ENCODE results near the gene MANSC1. TPM values are rescaled to one million over a fixed set of nuclear protein-coding genes. Genes with fewer than 3 reads are reported as not detected.
A peak's percentile ranks its signal among the peaks of the same experiment; 100 is the strongest.

MANSC1 gene
- total RNA-seq: 1 to 10 TPM in 1 of 2 donors, under 1 TPM in 1; 0.50 to 1.1 TPM

DNA sequence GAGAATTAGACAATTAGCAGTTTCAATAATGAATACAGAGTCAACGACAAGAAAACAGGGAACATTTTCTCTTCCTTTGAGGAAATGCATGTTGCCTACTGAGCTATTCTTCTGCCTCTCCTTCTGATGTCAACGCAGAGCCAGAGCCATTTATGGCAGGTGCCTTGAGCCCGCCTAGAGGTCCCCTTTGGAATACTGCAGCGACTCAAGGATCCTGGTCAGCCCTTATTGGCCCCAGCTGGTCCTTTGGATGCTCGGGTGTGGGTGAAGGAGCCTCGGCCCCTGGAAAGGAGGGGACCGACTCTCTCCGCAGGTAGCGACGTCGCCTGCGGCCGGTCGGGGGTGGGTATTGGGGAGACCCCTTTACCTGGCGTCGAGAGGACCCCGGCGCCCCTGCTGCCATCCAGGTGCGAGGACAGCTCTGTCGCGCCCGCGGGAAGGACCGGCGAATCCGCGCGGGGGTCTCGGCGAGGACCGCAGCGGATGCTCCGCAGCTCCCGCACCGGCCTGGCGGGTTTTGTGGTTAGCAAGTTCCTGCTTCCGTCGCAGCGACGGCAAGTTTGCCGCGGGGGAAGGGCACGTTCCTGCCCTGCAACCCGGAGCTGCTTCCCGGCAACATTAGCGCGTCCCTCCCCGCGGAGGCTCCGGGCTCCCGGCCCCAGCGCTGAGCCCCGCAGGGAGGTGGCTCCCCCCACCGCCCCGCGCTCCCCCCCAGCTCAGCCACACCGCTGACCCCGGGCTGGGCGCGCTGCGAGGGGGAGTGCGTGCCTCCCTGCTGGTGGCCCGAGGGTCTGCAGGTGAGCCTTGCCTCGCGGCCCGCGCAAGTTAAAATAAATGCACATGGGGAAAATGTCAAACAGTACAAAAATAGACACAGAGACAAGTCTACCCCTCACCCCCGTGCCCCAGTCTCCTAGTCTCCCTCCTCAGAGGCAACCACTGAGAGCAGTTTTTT, at the start of gene MANSC1:
MANSC1 (minus strand) TSS at position 532 of the 955 bp plus-strand sequence. CDS start 6,928 bp downstream, outside the sequence.
- Mint-ChIP-seq H3K9me3 (no peaks in the 10 kb centered on the region), H3K4me3 (peak within 1 kb of the TSS; percentile 63), H3K27me3 (peaks cover 0 to 4% of the 10 kb centered on the region in 2 donors), H3K27ac (peak within 1 kb of the TSS in 1 of 2 donors; percentile 8), H3K4me1 (ENCODE audit: low read depth in 2 of 2) (peaks cover 9 to 16% of the 10 kb centered on the region in 2 donors), H3K36me3 (no peaks in the 10 kb centered on the region)
- DNase-seq (ENCODE audit: low spot score) (peak; percentile 73), ATAC-seq (peak; percentile 74 to 84)

DNA sequence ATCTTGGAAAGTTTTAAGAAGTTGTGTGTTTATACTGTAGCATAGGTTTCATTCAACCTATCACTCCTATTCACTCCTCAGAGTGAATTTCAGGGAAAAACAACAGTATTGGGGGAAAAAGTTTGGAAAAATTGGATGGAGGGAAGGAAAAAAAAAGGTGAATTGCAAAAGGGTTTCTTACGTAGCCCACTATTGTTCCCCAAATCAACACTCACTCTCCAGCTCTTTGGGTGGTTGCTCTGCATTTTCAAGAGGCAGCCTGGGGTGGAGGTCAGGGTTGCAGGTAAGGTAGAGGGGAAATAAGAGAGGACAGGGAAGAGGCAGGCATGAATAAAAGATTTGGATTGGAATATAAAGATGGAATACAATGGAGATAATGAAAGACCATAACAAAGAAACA, 49.1 kb upstream of the MANSC1 start:
- Mint-ChIP-seq H3K4me1 (ENCODE audit: low read depth in 2 of 2) (peaks cover 14 to 28% of the 10 kb centered on the region in 2 donors), H3K9me3 (no peaks in the 10 kb centered on the region), H3K27ac (no peak overlapping the region), H3K36me3 (peaks cover 5% of the 10 kb centered on the region), H3K4me3 (no peak overlapping the region), H3K27me3 (no peaks in the 10 kb centered on the region)
- DNase-seq (ENCODE audit: low spot score) (no peak), ATAC-seq (no peak)

DNA sequence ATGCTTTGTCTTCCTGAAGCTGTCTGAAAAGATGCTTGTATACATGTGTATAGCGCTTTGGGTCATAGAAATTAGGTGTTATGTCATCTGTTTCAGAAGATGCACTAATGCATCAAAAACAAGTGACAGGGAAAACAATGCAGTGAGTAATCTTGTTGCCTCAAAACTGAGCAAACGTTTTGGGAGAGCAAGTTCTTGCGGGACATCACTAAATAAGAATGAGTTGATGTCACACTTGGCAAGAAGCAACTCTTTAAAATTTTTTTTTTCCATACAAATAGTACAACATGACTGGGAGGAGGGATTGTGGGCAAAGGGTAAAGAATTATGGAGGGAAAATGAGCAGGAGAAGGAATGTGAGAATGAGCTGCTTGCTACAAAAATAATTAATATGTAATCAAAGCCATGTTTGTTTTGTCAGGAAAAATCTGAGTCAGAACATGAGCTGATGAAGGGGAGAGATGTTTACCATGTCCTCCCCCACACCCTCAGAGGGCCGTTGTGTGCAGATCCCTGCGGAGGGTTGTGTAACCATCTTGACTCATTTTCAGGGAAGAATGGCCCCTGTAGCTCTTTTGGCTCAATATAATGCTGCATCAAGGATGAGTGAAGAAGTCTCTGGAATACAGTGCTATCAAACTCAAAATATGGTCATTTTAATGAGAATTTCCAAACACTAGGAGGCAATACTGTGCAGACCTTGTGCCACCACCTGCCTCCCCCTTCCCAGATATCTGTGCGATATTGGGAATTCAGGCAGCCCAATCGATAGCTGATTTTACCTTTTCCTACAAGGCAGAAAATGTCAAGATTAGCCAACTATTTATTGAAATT, 48.2 kb upstream of the MANSC1 start:
- no peak overlapping the region for H3K4me3 Mint-ChIP-seq
- no peak for DNase-seq (ENCODE audit: low spot score)
- H3K9me3 Mint-ChIP-seq: no peaks in the 10 kb centered on the region
- H3K27me3 Mint-ChIP-seq: no peaks in the 10 kb centered on the region
- peaks cover 14 to 28% of the 10 kb centered on the region in 2 donors for H3K4me1 Mint-ChIP-seq (ENCODE audit: low read depth in 2 of 2)
- no peak for ATAC-seq
- H3K36me3 Mint-ChIP-seq: peaks cover 5% of the 10 kb centered on the region
- H3K27ac Mint-ChIP-seq: no peak overlapping the region

DNA sequence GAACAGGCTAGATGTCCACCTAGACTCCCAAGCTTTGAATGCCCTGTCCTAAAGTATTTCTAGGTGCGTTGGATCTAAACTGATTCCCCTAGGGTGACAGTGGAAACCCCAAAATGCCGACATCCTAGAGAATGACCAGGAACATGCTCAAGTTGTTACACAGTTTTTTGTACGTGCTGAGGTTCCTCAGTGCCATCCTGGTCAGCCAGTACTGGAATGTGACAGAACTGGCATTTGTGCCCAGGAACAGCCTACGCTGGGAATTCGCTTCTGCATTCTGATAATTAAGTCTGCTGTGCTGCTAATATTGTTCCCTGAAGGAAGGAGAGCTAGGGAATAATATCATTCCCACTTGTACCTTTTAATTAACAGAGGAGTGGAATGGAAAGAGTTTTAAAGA, 47.1 kb upstream of the MANSC1 start:
- no peak overlapping the region for H3K4me3 Mint-ChIP-seq
- DNase-seq (ENCODE audit: low spot score) (no peak), ATAC-seq (no peak)
- H3K9me3 Mint-ChIP-seq: no peaks in the 10 kb centered on the region
- H3K4me1 Mint-ChIP-seq (ENCODE audit: low read depth in 2 of 2): peaks cover 15 to 28% of the 10 kb centered on the region in 2 donors
- H3K36me3 Mint-ChIP-seq: peaks cover 5% of the 10 kb centered on the region
- no peaks in the 10 kb centered on the region for H3K27me3 Mint-ChIP-seq
- peak overlapping the region in 1 of 2 donors; percentile 23 for H3K27ac Mint-ChIP-seq

DNA sequence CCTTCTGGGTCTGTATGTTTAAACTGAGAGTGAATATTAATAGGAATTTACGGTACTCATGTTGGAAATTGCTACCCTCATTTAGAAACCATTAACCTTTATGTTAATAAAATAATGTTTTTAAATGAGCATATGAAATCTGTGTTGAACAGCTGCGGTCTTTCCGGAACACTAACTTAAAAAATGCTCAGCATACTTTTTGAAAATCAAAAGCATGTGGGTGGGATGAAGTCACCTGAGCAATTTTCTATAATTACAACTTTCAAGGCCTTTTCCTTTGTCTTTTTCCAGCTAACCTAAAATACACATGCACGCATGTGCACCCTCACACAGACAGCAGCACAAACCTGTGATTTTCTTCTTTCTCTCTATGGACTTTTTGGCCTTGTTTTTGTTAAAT, 46.7 kb upstream of the MANSC1 start:
- no peak for ATAC-seq
- no peak for DNase-seq (ENCODE audit: low spot score)
- Mint-ChIP-seq H3K9me3 (no peaks in the 10 kb centered on the region), H3K4me1 (ENCODE audit: low read depth in 2 of 2) (peaks cover 16 to 28% of the 10 kb centered on the region in 2 donors), H3K4me3 (no peak overlapping the region), H3K27ac (peak overlapping the region in 1 of 2 donors; percentile 23), H3K36me3 (peaks cover 5% of the 10 kb centered on the region), H3K27me3 (no peaks in the 10 kb centered on the region)

DNA sequence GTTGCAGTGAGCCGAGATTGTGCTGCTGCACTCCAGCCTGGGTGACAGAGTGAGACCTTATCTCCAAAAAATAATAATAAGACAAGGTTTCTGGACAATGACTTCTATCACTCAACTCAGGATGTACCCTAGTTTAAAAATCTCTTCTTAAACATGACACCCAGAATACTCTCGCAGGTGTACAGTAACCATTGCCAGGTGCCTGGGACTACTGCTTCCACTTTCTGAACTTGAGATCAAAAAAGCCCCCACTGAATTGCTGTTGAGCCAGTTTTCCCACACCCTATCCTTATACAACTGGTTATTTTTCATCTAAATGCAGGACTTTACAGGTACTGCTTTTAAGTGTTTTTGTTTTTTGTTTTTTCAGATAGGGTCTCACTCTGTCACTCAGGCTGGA, 43.1 kb upstream of the MANSC1 start:
- Mint-ChIP-seq H3K4me3 (no peak overlapping the region), H3K27ac (no peak overlapping the region), H3K9me3 (no peaks in the 10 kb centered on the region), H3K27me3 (no peaks in the 10 kb centered on the region), H3K36me3 (no peaks in the 10 kb centered on the region), H3K4me1 (ENCODE audit: low read depth in 2 of 2) (peaks cover 11 to 18% of the 10 kb centered on the region in 2 donors)
- no peak for ATAC-seq
- DNase-seq (ENCODE audit: low spot score): no peak

DNA sequence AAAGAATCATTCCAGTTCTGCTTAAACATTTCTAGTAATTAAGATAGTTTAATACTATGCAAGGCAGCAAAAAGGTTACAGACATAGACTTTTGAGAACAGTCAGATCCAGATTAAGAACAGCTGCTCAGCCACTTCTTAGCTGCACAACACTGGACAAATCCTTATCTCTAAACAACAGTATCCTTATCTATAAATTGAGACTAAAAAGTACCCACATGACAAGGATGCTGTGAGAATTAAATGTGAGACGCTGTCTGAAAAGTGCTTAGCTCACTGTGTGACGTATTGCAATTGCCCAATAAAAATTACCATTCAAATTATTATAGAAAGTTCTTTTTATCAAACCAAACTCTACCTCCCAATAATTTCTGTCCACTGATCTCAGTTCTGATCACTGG, 42.4 kb upstream of the MANSC1 start:
- DNase-seq (ENCODE audit: low spot score) (no peak), ATAC-seq (peak in 1 of 2 donors; percentile 46)
- Mint-ChIP-seq H3K27ac (no peak overlapping the region), H3K4me1 (ENCODE audit: low read depth in 2 of 2) (peaks cover 16 to 25% of the 10 kb centered on the region in 2 donors), H3K9me3 (no peaks in the 10 kb centered on the region), H3K27me3 (no peaks in the 10 kb centered on the region), H3K36me3 (no peaks in the 10 kb centered on the region), H3K4me3 (no peak overlapping the region)

DNA sequence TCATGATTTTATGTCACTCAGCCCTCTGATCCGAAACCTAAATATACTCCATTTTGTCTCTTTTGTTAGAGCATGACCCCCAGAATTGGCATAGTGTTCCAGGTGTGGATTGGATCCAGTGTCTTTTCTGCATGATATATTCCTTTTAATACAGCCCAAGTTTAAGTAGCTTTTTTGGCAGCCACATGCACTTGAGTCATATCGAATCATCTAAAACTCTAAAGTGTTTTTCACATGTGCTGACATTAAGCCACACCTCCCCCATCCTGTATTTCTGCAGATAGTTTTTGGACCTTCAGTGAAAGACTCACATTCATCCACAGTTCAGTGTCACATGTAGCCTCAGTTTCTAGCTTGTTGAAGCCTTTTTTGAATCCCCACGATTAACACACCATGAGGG, 37.5 kb upstream of the MANSC1 start:
- H3K4me1 Mint-ChIP-seq (ENCODE audit: low read depth in 2 of 2): peaks cover 38 to 43% of the 10 kb centered on the region in 2 donors
- H3K36me3 Mint-ChIP-seq: peaks cover 4% of the 10 kb centered on the region
- peak overlapping the region; percentile 39 for H3K4me3 Mint-ChIP-seq
- DNase-seq (ENCODE audit: low spot score): no peak
- H3K9me3 Mint-ChIP-seq: no peaks in the 10 kb centered on the region
- H3K27me3 Mint-ChIP-seq: no peaks in the 10 kb centered on the region
- no peak for ATAC-seq
- H3K27ac Mint-ChIP-seq: peak overlapping the region; percentile 15 to 62

DNA sequence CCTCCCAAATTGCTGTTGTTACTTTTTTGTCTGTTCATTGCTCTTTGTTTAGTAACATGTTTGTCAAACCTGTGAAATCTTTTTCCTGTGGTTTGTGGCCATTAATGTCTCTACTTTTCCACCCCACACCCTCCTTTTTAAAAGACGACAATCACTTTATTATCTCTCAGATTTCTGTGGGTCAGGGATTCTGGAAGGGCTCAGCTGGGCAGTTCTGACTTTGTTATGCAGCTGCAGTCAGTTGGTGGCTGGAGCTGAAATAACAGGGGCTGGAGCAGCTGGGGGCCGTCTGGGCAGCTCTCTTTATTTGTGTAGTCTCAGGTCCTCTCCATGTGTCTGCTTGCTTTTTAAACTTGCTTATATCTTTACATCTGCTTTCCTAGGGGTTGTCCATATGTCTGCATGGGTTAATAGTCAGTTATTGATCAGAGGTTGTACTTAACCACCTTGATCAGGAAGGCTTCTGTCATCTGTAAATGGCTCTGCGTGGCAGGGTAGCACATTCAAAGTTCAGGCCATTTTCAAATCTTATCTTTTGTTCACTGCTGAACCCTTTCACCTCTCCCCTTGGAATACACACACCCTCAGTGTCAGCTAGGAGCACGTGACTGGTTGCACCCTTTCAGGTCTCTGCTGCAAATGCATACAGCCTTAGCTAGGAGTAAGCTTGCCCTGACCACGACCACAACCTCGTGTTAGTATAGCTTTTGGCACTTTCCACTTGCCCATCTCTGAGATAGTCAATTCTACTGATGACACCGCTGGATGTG, 34.7 kb upstream of the MANSC1 start:
- ATAC-seq (peak; percentile 78 to 93), DNase-seq (ENCODE audit: low spot score) (peak; percentile 60)
- Mint-ChIP-seq H3K27me3 (no peaks in the 10 kb centered on the region), H3K27ac (peak overlapping the region; percentile 70 to 82), H3K9me3 (no peaks in the 10 kb centered on the region), H3K4me3 (peak overlapping the region; percentile 85), H3K4me1 (ENCODE audit: low read depth in 2 of 2) (peaks cover 45 to 61% of the 10 kb centered on the region in 2 donors), H3K36me3 (peaks cover 4% of the 10 kb centered on the region)

DNA sequence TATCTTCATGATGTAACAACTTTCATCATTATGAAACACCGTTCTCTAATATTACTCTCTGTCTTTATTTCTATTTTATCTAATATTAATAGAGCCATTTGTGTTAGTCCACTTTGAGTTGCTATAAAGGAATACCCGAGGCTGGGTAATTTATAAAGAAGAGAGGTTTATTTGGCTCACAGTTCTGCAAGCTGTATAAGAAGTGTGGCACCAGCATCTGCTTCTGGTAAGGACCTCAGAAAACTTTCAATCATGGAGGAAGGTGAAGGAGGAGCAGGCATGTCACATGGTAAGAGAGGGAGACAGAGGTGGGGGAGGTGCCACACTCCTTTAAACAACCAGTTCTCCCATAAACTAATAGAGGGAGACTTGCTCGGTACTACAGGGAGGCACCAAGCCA, 31.9 kb upstream of the MANSC1 start:
- Mint-ChIP-seq H3K36me3 (peaks cover 4% of the 10 kb centered on the region), H3K27ac (peak overlapping the region; percentile 75 to 77), H3K27me3 (no peaks in the 10 kb centered on the region), H3K9me3 (no peaks in the 10 kb centered on the region), H3K4me3 (no peak overlapping the region), H3K4me1 (ENCODE audit: low read depth in 2 of 2) (peaks cover 45 to 65% of the 10 kb centered on the region in 2 donors)
- DNase-seq (ENCODE audit: low spot score): no peak
- no peak for ATAC-seq

DNA sequence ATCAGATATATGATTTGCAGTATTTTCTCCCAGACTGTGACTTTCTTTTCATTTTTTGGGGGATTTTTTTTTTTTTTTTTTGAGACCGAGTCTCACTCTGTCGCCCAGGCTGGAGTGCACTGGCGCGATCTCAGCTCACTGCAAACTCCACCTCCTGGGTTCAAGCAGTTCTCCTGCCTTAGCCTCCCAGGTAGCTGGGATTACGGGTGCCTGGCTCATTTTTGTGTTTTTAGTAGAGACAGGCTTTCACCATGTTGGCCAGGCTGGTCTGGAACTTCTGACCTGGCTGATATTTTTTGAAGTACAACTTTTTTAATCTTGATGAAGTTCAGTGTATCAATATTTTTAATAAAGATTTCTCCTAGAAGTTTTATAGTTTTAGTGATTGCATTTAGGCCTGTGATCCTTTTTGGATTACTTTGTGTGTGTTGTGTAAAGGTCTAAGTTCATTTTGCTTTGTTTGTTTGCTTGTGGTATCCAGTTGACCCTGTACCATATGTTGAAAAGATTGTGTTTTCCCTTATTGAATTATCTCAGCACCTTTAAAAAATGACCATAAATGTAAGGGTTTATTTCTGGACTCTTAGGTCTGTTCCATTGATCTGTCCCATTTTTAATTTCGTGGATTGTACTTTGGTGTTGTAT, 31.0 kb upstream of the MANSC1 start:
- Mint-ChIP-seq H3K27me3 (no peaks in the 10 kb centered on the region), H3K9me3 (no peaks in the 10 kb centered on the region), H3K36me3 (peaks cover 4% of the 10 kb centered on the region), H3K4me1 (ENCODE audit: low read depth in 2 of 2) (peaks cover 49 to 72% of the 10 kb centered on the region in 2 donors), H3K27ac (peak overlapping the region; percentile 75 to 77), H3K4me3 (no peak overlapping the region)
- ATAC-seq (no peak), DNase-seq (ENCODE audit: low spot score) (no peak)

DNA sequence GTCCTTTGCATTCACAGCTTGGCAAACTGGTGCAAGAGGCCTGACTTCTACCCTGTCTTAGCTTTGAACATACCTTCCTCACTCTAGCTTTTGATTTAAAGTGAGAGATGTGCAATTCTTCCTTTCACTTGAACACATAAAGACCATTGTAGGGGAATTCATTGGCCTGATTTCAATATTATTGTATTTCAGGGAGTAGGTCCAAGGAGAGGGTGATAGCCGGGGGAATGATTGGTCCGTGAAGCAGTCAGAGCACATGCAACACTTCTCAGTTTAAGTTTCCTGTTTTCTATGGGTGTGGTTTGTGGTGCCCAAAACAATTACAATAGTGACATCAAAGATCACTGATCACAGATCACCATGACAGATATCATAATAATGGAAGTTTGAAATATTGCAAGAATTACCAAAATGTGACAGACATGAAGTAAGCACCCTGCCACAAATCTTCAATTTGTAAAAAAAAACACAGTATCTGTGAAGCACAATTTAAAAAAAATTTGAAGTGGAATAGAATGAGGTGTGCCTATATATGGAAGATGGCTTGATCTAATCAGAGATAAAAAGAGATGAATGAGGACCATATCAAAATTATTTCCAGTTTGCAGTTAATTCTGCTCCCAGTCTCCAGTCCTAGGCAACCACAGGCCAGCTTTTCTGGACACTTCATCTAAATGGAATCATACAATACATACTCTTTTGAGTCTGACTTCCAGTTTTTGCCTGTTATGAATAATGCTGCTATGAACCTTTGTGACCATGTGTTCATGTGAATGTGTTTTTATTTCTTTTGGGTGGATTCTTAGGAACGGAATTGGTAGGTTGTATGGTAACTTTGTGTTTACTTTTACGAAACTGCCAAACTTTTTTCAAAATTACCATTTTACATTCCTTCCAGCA, 30.0 kb upstream of the MANSC1 start:
- Mint-ChIP-seq H3K4me3 (peak overlapping the region; percentile 22), H3K27me3 (no peaks in the 10 kb centered on the region), H3K9me3 (no peaks in the 10 kb centered on the region), H3K4me1 (ENCODE audit: low read depth in 2 of 2) (peaks cover 43 to 67% of the 10 kb centered on the region in 2 donors), H3K27ac (peak overlapping the region; percentile 34 to 77), H3K36me3 (peaks cover 4% of the 10 kb centered on the region)
- DNase-seq (ENCODE audit: low spot score) (peak; percentile 63), ATAC-seq (peak; percentile 80 to 88)
